Small intestine (tissue), 7 donors: ENCODE data around the gene KDM4B. TPM values are rescaled to one million over a fixed set of nuclear protein-coding genes. Genes with fewer than 3 reads are reported as not detected.

ENCODE experiments used
- DNase-seq, 2 donors: peaks; one replicate each; pipeline versions ENCODE4 v3.0.0 to v3.0.0-alpha.2; 2013
- FAIRE-seq: peaks from 2 replicates; lab custom pipeline; 2012; peaks lifted over from hg19 to GRCh38; lab: Jason Lieb, UNC
- H3K27ac ChIP-seq, 3 donors: one replicate each; pipeline ENCODE4 v1.5.1; 2013; ENCODE audit warnings: low read length in 2 of 3, mild to moderate bottlenecking in 2 of 3, control low read depth in 1 of 3, inconsistent platforms in 1 of 3, low read depth in 1 of 3, moderate library complexity in 1 of 3
- H3K27me3 ChIP-seq, 3 donors: one replicate each; pipeline ENCODE4 v1.6.1; 2013; ENCODE audit warnings: low read length in 3 of 3, inconsistent platforms in 1 of 3; ENCODE audit not compliant: control insufficient read depth in 3 of 3, insufficient read depth in 3 of 3
- H3K36me3 ChIP-seq, 3 donors: one replicate each; pipeline ENCODE4 v1.6.1; 2013; ENCODE audit warnings: low read length in 3 of 3, inconsistent platforms in 1 of 3, low read depth in 1 of 3, mild to moderate bottlenecking in 1 of 3, moderate library complexity in 1 of 3; ENCODE audit not compliant: control insufficient read depth in 3 of 3, insufficient read depth in 2 of 3
- H3K4me1 ChIP-seq, 3 donors: one replicate each; pipeline ENCODE4 v1.6.1; 2013; ENCODE audit warnings: low read length in 2 of 3, inconsistent platforms in 1 of 3, low read depth in 1 of 3, mild to moderate bottlenecking in 1 of 3, moderate library complexity in 1 of 3; ENCODE audit not compliant: control insufficient read depth in 3 of 3, insufficient read depth in 2 of 3
- H3K4me3 ChIP-seq, 3 donors: one replicate each; pipeline ENCODE4 v1.5.1; 2013; ENCODE audit warnings: low read length in 3 of 3, control low read depth in 1 of 3, inconsistent platforms in 1 of 3, low read depth in 1 of 3, mild to moderate bottlenecking in 1 of 3, moderate library complexity in 1 of 3
- H3K9me3 ChIP-seq, 2 donors: one replicate each; pipeline ENCODE4 v1.6.1; 2013; ENCODE audit warnings: low read depth in 1 of 2, low read length in 1 of 2; ENCODE audit not compliant: control insufficient read depth in 2 of 2, insufficient read depth in 1 of 2
- WGBS, 3 donors: extraction: QIAGEN DNeasy Blood & Tissue Kit; methylation state at CpG; one replicate each; pipeline ENCODE4 v1.1.7; 2013; 5-methylcytosine and 5-hydroxymethylcytosine counted together
- polyA plus RNA-seq, 4 donors: library from polyadenylated mRNA; stranded (reverse) in 3 of 4; unstranded in 1 of 4; fragments of 200-250 nt in 3 of 4; fragments of 120-200 nt in 1 of 4; gene quantifications; one replicate each; pipeline versions ENCODE4 v1.2.1 to v1.2.3, GENCODE V29; 2013
- donor health status: healthy with polysubstance abuse.
- donor health status: control.
- donor health status: control.
- donor health status: Bipolar disorder and iron deficiency.
- donor health status: healthy.

The KDM4B gene
- polyA plus RNA-seq, 4 donors = 8.1 to 12.0 (median 10.6) TPM

DNA sequence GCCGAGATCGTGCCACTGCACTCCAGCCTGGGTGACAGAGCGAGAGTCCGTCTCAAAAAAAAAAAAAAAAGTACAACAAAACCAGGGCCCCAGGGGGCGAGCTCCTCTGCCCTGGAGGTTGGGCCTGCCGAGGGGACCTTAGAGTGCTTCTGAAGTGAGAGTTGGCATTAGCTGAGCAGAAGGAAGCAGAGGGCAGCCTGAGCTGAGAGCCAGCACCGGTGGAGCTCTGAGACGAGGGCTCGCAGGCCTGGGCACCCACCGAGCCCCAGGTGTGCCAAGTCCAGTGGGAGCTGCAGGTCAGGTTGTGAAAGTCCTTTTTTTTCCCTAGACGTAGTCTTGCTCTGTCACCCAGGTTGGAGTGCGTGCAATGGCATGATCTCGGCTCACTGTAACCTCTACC is 46.0 kb downstream of the KDM4B start:
- no peak overlapping the region for H3K4me3 ChIP-seq
- no peak for DNase-seq
- H3K27ac ChIP-seq = no peak overlapping the region
- H3K36me3 ChIP-seq = peaks cover 0 to 46% (median 0%) of the 10 kb centered on the region in 3 donors
- H3K4me1 ChIP-seq = no peaks in the 10 kb centered on the region
- no peak for FAIRE-seq
- H3K27me3 ChIP-seq = no peaks in the 10 kb centered on the region
- no peaks in the 10 kb centered on the region for H3K9me3 ChIP-seq
- 95 to 98% (median 97%) methylated on average over 12 to 13 of the region's 13 CpGs for WGBS, 3 donors

DNA sequence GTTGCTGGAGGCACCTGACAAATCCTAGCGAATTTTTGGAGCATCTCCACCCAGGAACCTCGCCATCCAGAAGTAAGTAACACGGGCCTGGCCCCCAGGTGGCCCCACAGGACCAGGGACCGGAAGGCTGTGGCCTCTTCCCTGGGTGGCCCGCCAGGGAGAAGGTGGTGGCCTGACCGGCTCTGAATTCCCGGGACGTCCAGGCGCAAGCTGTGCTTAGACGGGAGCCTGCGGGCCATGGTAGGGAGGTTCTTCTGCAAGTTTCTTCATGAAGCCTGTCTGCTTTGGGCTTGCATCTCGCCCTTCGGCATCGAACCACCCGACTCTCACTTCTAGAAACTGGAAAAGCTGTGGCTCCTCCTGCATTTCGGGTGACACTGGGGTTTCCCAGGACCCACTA is 47.4 kb downstream of the KDM4B start:
- Histone ChIP-seq H3K4me3 (no peak overlapping the region), H3K27ac (no peak overlapping the region), H3K27me3 (no peaks in the 10 kb centered on the region), H3K4me1 (no peaks in the 10 kb centered on the region), H3K9me3 (no peaks in the 10 kb centered on the region), H3K36me3 (peaks cover 0 to 49% (median 3%) of the 10 kb centered on the region in 3 donors)
- WGBS, 3 donors = 83 to 94% (median 93%) methylated on average over 16 of the region's 16 CpGs
- DNase-seq = no peak
- FAIRE-seq = no peak

DNA sequence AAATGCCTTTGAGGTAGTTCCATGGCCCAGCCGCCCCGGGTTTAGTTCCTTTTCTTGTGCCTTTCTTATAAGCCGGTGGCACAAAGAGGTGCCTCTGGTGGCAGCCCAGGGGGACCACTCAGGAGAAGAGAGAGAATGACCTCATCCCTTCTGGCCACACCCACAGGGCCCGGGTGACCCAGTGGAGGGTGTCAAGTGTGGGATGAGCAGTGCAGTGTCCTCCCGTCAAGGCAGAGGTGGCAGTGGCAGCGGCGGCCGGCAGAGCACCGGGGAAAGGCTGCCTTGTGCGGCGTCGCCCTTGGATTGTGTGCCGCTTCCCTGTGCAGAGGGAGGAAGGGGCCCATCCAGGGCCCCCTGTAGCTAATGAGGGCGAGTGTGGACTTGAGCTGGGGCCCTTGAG is 47.9 kb downstream of the KDM4B start:
- Histone ChIP-seq H3K9me3 (no peaks in the 10 kb centered on the region), H3K4me1 (no peaks in the 10 kb centered on the region), H3K27ac (no peak overlapping the region), H3K4me3 (no peak overlapping the region), H3K27me3 (no peaks in the 10 kb centered on the region), H3K36me3 (peaks cover 0 to 49% (median 3%) of the 10 kb centered on the region in 3 donors)
- FAIRE-seq = no peak
- DNase-seq = no peak
- WGBS, 3 donors = 92 to 96% (median 92%) methylated on average over 14 of the region's 14 CpGs

DNA sequence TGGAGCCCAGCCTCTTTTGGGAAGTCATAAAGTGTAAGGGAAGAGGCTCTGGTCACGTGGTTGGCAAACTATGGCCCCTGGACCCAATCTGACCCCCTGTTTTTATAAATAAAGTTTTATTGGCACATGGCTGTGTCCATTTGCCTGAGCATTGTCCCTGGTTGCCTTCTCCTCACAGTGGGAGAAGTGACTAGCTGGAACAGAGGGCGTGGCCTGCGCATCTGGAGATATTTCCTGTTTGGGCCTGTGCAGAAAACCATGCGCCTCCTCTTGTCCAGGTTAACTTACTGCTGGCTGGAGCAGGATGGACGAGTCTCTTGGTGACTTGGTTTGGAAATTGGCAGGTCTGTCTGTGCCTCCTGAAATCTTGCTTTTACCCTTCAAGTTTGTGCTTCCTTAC is 48.3 kb downstream of the KDM4B start:
- H3K9me3 ChIP-seq = no peaks in the 10 kb centered on the region
- peaks cover 0 to 49% (median 3%) of the 10 kb centered on the region in 3 donors for H3K36me3 ChIP-seq
- H3K27ac ChIP-seq = no peak overlapping the region
- WGBS, 3 donors = 89 to 96% (median 90%) methylated on average over 5 of the region's 5 CpGs
- FAIRE-seq = no peak
- no peak overlapping the region for H3K4me3 ChIP-seq
- no peak for DNase-seq
- no peaks in the 10 kb centered on the region for H3K4me1 ChIP-seq
- H3K27me3 ChIP-seq = no peaks in the 10 kb centered on the region

DNA sequence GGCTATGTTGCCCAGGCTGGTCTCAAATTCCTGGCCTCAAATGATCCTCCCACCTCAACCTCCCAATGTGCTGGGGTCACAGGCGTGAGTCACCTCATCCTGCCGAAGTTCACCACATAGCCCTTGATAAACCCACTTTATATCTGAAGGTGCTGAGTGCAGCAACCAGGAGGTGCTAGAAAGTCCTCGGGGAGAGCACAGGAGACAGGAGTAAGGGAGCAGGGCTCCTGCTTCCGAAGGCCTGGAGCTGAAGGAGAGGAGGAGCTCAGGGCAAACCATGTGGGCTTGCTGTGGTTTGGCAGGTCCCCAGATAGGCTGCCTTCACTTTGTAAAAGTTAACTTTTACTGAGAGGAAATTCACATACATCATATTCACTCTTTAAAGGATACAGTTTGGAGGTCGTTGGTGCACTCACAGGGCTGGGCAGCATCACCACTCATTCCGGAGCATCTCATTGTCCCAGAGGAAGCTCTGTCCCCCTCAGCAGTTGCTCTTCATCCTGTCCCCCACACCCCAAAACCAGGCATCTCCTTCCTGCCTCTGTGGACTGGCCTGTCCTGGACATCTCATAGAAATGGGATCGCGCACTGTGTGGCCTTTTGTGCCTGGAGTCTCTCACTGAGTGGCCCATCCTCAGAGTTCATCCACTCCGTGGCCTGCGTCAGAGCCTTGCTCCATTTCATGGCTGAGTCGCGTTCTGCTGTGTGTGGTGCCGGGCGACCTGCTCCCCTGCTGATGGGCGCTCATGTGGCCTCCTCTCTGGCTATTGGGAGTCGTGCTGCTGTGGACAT is 49.5 kb downstream of the KDM4B start:
- H3K36me3 ChIP-seq = peaks cover 0 to 40% (median 3%) of the 10 kb centered on the region in 3 donors
- H3K27me3 ChIP-seq = no peaks in the 10 kb centered on the region
- no peaks in the 10 kb centered on the region for H3K9me3 ChIP-seq
- WGBS, 3 donors = 88 to 93% (median 92%) methylated on average over 16 of the region's 16 CpGs
- FAIRE-seq (no peak), DNase-seq (no peak)
- no peak overlapping the region for H3K4me3 ChIP-seq
- H3K27ac ChIP-seq = no peak overlapping the region
- no peaks in the 10 kb centered on the region for H3K4me1 ChIP-seq

DNA sequence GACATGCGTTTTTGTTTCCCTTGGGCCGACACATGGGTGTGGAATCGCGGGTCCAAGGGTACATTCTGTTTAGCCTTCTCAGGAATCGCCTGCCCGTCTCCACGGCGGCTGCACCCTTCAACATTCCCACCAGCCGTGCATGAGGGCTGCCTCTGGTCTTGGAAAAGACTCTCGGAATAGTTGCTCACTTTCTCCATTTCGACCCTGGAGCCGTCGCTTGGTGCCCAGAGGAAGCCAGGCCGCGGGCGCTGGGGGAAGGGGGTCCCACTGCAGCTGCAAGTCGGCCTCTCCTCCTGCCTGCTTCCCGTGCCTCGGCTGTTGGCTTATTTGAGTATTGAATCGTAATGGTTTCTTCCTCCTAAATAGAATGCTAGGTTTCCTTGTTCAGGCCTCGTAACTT is 51.5 kb downstream of the KDM4B start:
- DNase-seq = no peak
- Histone ChIP-seq H3K4me3 (no peak overlapping the region), H3K27ac (no peak overlapping the region), H3K27me3 (no peaks in the 10 kb centered on the region), H3K36me3 (peaks cover 0 to 36% (median 3%) of the 10 kb centered on the region in 3 donors), H3K4me1 (no peaks in the 10 kb centered on the region), H3K9me3 (no peaks in the 10 kb centered on the region)
- FAIRE-seq = no peak
- WGBS, 3 donors = 91 to 93% (median 92%) methylated on average over 21 of the region's 21 CpGs

DNA sequence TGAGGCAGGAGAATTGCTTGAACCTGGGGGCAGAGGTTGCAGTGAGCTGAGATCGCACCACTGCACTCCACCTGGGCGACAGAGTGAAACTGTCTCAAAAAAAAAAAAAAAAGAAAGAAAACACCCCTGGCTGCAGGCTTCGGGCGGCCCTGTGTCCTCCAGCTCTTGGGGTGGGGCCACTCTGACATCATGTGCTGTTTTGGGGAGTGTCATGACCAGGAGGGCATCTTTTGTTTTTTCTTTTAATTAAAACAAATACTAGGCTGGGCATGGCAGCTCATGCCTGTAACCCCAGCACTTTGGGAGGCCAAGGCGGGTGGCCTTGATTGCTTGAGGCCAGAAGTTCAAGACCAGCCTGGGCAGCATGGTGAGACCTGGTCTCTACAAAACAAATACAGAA is 52.1 kb downstream of the KDM4B start:
- Histone ChIP-seq H3K27me3 (no peaks in the 10 kb centered on the region), H3K27ac (no peak overlapping the region), H3K36me3 (peaks cover 0 to 33% (median 3%) of the 10 kb centered on the region in 3 donors), H3K4me1 (no peaks in the 10 kb centered on the region), H3K9me3 (no peaks in the 10 kb centered on the region), H3K4me3 (no peak overlapping the region)
- FAIRE-seq (no peak), DNase-seq (no peak)
- WGBS, 3 donors = 85 to 88% (median 86%) methylated on average over 5 of the region's 5 CpGs

DNA sequence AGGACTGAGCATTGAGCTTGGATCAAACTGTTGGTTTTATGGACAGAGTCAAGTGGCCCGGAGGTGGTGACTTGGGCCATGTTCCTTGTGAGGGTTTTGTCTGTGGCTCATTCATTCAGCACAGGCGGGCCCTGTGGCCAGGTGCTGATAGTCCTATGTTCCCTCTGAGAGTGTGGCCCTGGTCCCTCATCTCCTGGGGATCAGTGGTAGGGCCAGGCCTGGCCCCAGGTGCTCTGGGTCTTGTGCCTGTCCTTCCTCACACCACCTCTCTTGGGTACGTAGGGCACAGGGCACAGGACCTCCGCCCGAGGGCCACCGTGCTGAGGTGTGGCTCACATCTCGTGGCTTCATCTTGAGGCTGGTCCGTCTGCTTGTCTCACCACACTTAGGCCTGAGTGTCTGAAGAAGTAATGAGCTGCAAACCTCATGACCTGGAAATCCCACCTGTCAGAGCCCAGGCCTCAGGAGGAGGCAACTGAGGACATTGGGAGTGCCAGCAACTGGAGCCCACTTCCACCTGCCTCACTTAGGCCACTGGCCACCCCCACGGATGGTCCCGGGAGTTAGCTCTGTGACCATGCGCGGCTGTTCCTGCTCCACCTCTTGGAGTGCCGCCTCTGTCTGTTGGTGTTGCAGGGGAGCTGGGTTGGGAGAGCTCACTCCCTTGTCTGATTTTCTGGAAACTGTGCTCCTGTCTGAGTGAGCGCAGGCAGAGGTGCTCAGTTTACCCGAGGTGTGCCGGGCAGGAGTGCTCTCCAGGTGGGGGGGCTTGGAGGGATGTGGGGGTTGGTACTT is 53.4 kb downstream of the KDM4B start:
- DNase-seq (no peak), FAIRE-seq (no peak)
- no peak overlapping the region for H3K27ac ChIP-seq
- 93 to 94% (median 93%) methylated on average over 16 of the region's 16 CpGs for WGBS, 3 donors
- no peaks in the 10 kb centered on the region for H3K27me3 ChIP-seq
- no peak overlapping the region for H3K4me3 ChIP-seq
- no peaks in the 10 kb centered on the region for H3K9me3 ChIP-seq
- H3K36me3 ChIP-seq = peaks cover 0 to 24% (median 3%) of the 10 kb centered on the region in 3 donors
- H3K4me1 ChIP-seq = no peaks in the 10 kb centered on the region
